ENCODE results near the gene ACBD6. TPM values are rescaled to one million over a fixed set of nuclear protein-coding genes. Genes with fewer than 3 reads are reported as not detected.

ACBD6 gene
- total and polyA plus RNA-seq, 2 of the 4 experiments (the other 2 are of a cell fraction): 52.5 to 59.1 TPM

DNA sequence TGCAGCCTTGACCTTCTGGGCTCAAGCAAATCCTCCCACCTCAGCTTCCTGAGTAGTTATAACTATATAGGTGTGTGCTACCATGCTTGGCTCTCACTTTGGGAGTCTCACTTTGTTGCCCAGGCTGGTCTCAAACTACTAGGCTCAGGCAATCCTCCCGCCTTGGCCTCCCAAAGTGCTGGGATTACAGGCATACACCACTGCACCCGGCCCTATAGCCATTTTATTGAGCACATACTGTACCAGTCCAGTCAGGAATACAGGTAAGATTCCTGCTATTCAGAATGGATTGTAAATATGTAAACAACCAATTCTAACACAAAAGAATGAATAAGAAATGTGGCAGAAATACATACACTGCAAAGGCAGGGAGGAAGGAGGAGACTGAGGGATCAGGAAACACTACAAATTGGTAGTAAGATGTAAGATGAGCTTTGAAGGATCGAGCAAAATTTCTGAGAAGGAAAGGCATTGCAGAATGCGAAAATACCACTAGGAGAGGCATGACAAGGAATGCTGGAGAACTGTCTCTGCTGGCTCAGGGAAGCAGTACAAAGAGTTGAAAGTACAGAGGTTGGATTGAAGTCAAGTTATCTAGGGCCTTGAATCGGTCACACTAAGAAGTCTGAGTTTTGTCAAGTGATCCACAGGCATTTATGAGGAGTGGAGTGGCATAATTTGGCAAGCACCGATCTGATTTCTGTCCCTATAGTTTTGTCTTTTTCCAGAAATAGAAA is 211.9 kb downstream of the ACBD6 start:
- H2BK20ac ChIP-seq (ENCODE audit: low read depth, low read length): no peak overlapping the region
- 77% methylated on average over 3 of the region's 6 CpGs; no CpG with 5 or more reads in 1 of the 2 experiments for WGBS, 2 experiments (ENCODE audit: extremely low coverage in 2 of 2, insufficient read length in 1 of 2)
- H3K56ac ChIP-seq (ENCODE audit: extremely low read depth, insufficient read depth, low read length): no peak overlapping the region
- TF ChIP-seq CHD1 (IDR thresholded peaks at IDR 0.05; ENCODE audit: low read depth, low read length) (no peak), MAZ (IDR thresholded peaks at IDR 0.05; ENCODE audit: borderline replicate concordance, low read depth, low read length) (no peak), MXI1 (IDR thresholded peaks at IDR 0.05; ENCODE audit: borderline replicate concordance, low read depth, low read length) (no peak), SMC3 (IDR thresholded peaks at IDR 0.05; ENCODE audit: low read depth, low read length) (no peak), RAD21 (IDR thresholded peaks at IDR 0.05; ENCODE audit: low read length) (no peak), MAFK (IDR thresholded peaks at IDR 0.05; ENCODE audit: low read depth, low read length) (no peak), POLR2A (IDR thresholded peaks at IDR 0.05; ENCODE audit: low read depth, low read length) (no peak), FOS (IDR thresholded peaks at IDR 0.05; ENCODE audit: low read depth, low read length) (no peak), NFE2L2 (IDR thresholded peaks at IDR 0.05; ENCODE audit: low read depth, low read length) (no peak), CEBPB (IDR thresholded peaks at IDR 0.05; ENCODE audit: low read depth, low read length) (no peak), RFX5 (IDR thresholded peaks at IDR 0.05; ENCODE audit: low read depth, low read length) (no peak), RCOR1 (IDR thresholded peaks at IDR 0.05; ENCODE audit: insufficient replicate concordance, low read length) (no peak)
- TF ChIP-seq, protein P1, sequence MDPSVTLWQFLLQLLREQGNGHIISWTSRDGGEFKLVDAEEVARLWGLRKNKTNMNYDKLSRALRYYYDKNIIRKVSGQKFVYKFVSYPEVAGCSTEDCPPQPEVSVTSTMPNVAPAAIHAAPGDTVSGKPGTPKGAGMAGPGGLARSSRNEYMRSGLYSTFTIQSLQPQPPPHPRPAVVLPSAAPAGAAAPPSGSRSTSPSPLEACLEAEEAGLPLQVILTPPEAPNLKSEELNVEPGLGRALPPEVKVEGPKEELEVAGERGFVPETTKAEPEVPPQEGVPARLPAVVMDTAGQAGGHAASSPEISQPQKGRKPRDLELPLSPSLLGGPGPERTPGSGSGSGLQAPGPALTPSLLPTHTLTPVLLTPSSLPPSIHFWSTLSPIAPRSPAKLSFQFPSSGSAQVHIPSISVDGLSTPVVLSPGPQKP (IDR thresholded peaks at IDR 0.05; ENCODE audit: borderline replicate concordance, low read depth, low read length): no peak
- TF ChIP-seq, protein P2, sequence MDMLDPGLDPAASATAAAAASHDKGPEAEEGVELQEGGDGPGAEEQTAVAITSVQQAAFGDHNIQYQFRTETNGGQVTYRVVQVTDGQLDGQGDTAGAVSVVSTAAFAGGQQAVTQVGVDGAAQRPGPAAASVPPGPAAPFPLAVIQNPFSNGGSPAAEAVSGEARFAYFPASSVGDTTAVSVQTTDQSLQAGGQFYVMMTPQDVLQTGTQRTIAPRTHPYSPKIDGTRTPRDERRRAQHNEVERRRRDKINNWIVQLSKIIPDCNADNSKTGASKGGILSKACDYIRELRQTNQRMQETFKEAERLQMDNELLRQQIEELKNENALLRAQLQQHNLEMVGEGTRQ (IDR thresholded peaks at IDR 0.05; ENCODE audit: low read depth, low read length): no peak
- TF ChIP-seq, protein P3, sequence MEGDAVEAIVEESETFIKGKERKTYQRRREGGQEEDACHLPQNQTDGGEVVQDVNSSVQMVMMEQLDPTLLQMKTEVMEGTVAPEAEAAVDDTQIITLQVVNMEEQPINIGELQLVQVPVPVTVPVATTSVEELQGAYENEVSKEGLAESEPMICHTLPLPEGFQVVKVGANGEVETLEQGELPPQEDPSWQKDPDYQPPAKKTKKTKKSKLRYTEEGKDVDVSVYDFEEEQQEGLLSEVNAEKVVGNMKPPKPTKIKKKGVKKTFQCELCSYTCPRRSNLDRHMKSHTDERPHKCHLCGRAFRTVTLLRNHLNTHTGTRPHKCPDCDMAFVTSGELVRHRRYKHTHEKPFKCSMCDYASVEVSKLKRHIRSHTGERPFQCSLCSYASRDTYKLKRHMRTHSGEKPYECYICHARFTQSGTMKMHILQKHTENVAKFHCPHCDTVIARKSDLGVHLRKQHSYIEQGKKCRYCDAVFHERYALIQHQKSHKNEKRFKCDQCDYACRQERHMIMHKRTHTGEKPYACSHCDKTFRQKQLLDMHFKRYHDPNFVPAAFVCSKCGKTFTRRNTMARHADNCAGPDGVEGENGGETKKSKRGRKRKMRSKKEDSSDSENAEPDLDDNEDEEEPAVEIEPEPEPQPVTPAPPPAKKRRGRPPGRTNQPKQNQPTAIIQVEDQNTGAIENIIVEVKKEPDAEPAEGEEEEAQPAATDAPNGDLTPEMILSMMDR (conservative IDR thresholded peaks at IDR 0.05; ENCODE audit: low read depth, low read length): no peak

More for the DNA sequence above, 211.9 kb downstream of the ACBD6 start:
- no peaks in the 10 kb centered on the region for H3K4me1 ChIP-seq (ENCODE audit: control insufficient read depth, insufficient read depth, low read length)
- dilution Hi-C loops (cut with HindIII; ENCODE audit: low sequenced_read_pairs, unreplicated experiment): no loop called here
- H2AK9ac ChIP-seq (replicated peaks; ENCODE audit: low read depth, low read length, poor library complexity): no peak overlapping the region
- no peak overlapping the region for H2BK5ac ChIP-seq (ENCODE audit: low read depth, low read length, poor library complexity, severe bottlenecking)
- peaks cover 0 to 6% of the 10 kb centered on the region in 2 experiments; a peak in 2 of 4 replicates for H3K79me1 ChIP-seq (ENCODE audit: low read depth in 1 of 2, low read length in 2 of 2)
- no peak overlapping the region for H3K4ac ChIP-seq (ENCODE audit: low read depth, low read length)
- H3K27me3 ChIP-seq (ENCODE audit: control insufficient read depth, insufficient read depth, low read length): no peaks in the 10 kb centered on the region
- CTCF ChIA-PET: interaction anchor here (0.5 kb wide), 1 partner anchor 98 kb away, joined by 3 read pairs; no protein-coding TSS in a partner anchor
- H3K9me1 ChIP-seq (ENCODE audit: insufficient read depth, low read length): no peaks in the 10 kb centered on the region
- H4K91ac ChIP-seq (ENCODE audit: insufficient read depth, low read depth, low read length): no peak overlapping the region
- H2BK120ac ChIP-seq (ENCODE audit: low read depth, low read length): no peak overlapping the region
- H2BK15ac ChIP-seq (ENCODE audit: low read depth, low read length): no peak overlapping the region
- H4K5ac ChIP-seq (ENCODE audit: low read depth, low read length): no peak overlapping the region
- no peaks in the 10 kb centered on the region for H3K9me3 ChIP-seq (ENCODE audit: control insufficient read depth, insufficient read depth, low read length)
- peaks cover 6% of the 10 kb centered on the region; the same call in 1 of the 2 replicates for H4K20me1 ChIP-seq (ENCODE audit: insufficient read depth, low read length)
- ATAC-seq (ENCODE audit: low read depth) (no peak), DNase-seq (no peak)
- BruUV-seq (replicated peaks): no TSS peak
- in situ Hi-C loops (cut with MboI; ENCODE audit: low sequenced_read_pairs): no loop called here
- no peak overlapping the region for H3K4me2 ChIP-seq (ENCODE audit: low read depth, low read length)
- H3K14ac ChIP-seq (replicated peaks; ENCODE audit: low read depth, low read length): no peak overlapping the region
- no peak overlapping the region for H3K18ac ChIP-seq (ENCODE audit: low read depth, low read length)
- H3K27ac ChIP-seq (ENCODE audit: insufficient read depth, low read length): no peak overlapping the region
- H3K36me3 ChIP-seq (ENCODE audit: control insufficient read depth, insufficient read depth, low read length): peaks cover 3% of the 10 kb centered on the region; the same call in 1 of the 2 replicates
- no peak overlapping the region for H4K8ac ChIP-seq (ENCODE audit: low read depth in 2 of 2, low read length in 2 of 2)
- H2AFZ ChIP-seq (replicated peaks; ENCODE audit: low read length, poor library complexity): no peak overlapping the region
- no peak overlapping the region for H3K9ac ChIP-seq (ENCODE audit: low read depth, low read length)
- H3K4me3 ChIP-seq (ENCODE audit: insufficient read depth, low read depth, low read length): no peak overlapping the region
- peak overlapping the region; percentile 5; the same call in 1 of the 2 replicates for H2AK5ac ChIP-seq (ENCODE audit: low read depth, low read length)
- POLR2A ChIA-PET (ENCODE audit: unreplicated experiment): no interaction called here
- intact Hi-C loops (cut with micrococcal nuclease): no loop called here
- no peak overlapping the region for H3K23ac ChIP-seq (ENCODE audit: low read depth, low read length)
